GM19193 (cell line): ENCODE measurements around the gene ZNF256.

Source experiments
- POLR2A ChIP-seq: IDR thresholded peaks from 4 replicates; pipeline ENCODE4 v1.6.1; 2011; ENCODE audit not compliant: insufficient read depth, insufficient read length; ENCODE audit errors: extremely low read depth

The ZNF256 gene

GRCh38 chr19:57947419-57948134 lies at the start of gene ZNF256:
Gene ZNF256, minus strand, starts transcription at chr19:57947706. Its CDS starts 232 bp downstream, at chr19:57947474.
- TF ChIP-seq POLR2A = peak; percentile 63

DNA sequence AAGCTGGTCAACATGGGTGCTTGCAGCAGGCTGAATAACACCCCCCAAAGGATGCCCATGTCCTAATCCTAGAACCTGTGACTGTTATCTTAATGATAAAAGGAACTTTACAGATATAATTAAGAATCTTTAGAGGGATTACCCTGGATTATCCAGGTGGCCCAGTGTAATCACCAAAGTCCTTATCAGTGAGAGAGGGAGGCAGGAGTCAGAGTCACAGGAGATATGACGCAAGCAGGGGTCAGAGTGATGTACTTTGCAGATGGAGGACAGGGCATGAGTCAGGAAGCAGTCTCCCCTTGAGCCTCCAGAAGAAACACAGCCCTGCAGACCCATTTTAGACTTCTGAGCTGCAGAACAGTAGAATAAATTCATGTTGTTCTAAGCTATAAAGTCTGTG lies 45.3 kb upstream of the ZNF256 start:
- TF ChIP-seq POLR2A = no peak

GRCh38 chr19:57978586-57979289 lies 31.2 kb upstream of the ZNF256 start:
- TF ChIP-seq POLR2A = no peak

DNA sequence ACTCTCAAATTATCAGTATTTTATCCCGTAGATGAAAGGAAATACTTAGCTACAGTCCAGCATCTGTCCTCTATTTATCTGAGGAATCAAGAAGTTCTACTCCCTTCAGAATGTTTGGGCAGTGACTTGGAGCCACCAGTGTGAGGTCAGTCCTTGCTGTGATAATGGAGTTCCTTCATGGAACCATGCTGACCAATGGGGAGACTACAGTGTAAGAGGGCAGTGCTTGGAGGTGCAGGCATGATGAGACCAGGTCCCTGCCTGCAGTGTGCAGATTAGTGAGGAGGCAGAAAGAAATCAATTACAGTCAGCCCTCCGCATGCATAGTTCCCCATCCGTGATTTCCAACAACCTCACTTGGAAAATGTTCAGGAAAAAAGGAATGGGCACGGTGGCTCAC lies 26.9 kb upstream of the ZNF256 start, which contains the start of gene C19orf18:
TSS of gene C19orf18 (minus strand) at position 101 of the 400 bp plus-strand sequence. CDS start 102 bp downstream, outside the sequence.
- no peak for TF ChIP-seq POLR2A

DNA sequence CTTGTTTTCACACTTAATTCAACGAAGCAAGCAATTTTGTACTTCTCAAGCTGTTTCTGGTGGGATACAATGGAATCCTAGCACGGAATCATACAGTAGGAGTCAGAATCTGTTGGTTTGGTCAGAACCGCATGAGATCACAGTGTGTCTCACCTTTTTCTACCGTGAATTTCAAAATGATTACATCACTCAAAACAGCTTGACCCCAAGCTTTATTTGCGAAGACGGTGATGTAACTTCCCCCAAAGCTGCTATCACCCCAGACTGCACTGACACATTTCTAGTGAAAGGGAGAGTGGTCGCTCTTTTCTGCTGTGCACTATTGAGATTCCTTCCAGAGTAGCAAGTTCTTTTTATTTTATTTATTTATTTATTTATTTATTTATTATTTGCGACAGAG lies 17.3 kb upstream of the ZNF256 start:
- TF ChIP-seq POLR2A = no peak

DNA sequence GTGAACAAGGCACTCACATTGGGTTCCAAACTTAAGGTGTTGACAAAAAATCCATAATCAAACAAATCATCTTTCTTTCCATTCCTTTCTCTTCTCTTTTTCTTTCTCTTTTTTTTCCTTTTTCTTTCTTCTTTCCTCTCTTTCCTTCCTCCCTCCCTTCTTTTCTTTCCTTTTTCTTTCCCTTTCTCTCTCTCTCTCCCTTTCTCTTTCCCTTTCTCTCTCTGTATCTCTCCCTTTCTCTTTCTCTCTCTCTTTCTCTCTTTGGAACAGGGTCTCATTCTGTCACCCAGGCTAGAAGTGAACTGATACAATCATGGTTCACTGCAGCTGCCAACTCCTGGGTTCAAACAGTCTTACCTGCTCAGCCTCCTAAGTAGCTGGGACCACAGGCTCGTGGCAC lies 14.3 kb upstream of the ZNF256 start:
- no peak for TF ChIP-seq POLR2A

- TF ChIP-seq POLR2A = no peak
Measured at GRCh38 chr19:57954996-57955395, 7.5 kb upstream of the ZNF256 start.

- no peak for TF ChIP-seq POLR2A
Measured at GRCh38 chr19:57949702-57950101, 2.2 kb upstream of the ZNF256 start.

GRCh38 chr19:57949296-57949695 lies 1.8 kb upstream of the ZNF256 start:
- no peak for TF ChIP-seq POLR2A

DNA sequence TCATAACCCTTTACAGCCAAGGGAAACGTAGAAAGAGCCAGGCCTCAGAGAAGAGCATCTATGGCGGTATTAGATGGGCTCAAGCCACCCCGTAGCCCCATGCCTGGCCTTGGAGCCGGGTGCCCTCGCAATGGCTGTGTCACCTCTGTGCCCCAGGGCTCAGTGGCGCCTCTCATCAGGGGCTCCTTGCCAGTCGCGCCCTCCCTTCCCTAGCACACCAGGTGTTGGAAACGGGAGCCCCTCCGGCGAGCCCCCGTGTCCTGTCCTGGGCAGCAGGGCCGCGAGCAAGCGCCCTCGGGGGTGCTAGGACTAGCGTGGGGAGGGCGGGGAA lies 453 bp downstream of the ZNF256 start:
- no peak for TF ChIP-seq POLR2A

DNA sequence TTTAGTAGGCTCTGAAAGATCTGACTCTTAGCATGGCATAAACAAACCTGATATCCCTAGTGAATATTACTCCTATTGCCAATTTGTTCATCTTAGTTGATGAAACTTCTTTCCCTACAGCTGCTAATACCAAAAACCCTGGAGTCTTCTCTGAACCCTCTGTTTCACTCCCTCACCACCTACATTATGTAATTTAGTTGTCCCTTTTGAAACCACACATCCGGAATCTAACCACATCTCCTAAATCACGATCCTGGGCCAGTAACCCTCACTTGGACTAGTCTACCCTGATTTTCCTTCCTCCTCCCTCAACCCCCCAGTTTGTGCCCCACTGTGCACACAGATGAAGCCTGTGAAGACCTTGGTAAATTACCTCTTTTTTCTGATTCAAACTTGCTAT lies 1.2 kb downstream of the ZNF256 start:
- no peak for TF ChIP-seq POLR2A

DNA sequence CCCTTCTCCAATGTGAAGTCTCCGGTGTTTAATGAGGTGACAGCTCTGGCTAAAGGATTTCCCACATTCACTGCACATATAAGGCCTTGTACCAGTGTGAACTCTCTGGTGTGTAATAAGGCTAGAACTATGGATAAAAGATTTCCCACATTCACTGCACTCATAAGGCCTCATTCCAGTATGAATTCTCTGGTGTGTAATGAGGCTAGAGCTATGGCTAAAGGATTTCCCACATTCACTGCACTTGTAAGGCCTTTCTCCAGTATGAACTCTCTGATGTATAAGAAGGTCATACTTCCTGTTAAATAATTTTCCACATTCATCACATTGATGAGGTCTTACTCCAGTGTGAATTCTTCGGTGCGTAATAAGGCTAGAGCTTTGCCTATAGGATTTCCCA lies 5.9 kb downstream of the ZNF256 start:
- TF ChIP-seq POLR2A = no peak

GRCh38 chr19:57935731-57936130 lies 11.8 kb downstream of the ZNF256 start:
- TF ChIP-seq POLR2A = no peak

DNA sequence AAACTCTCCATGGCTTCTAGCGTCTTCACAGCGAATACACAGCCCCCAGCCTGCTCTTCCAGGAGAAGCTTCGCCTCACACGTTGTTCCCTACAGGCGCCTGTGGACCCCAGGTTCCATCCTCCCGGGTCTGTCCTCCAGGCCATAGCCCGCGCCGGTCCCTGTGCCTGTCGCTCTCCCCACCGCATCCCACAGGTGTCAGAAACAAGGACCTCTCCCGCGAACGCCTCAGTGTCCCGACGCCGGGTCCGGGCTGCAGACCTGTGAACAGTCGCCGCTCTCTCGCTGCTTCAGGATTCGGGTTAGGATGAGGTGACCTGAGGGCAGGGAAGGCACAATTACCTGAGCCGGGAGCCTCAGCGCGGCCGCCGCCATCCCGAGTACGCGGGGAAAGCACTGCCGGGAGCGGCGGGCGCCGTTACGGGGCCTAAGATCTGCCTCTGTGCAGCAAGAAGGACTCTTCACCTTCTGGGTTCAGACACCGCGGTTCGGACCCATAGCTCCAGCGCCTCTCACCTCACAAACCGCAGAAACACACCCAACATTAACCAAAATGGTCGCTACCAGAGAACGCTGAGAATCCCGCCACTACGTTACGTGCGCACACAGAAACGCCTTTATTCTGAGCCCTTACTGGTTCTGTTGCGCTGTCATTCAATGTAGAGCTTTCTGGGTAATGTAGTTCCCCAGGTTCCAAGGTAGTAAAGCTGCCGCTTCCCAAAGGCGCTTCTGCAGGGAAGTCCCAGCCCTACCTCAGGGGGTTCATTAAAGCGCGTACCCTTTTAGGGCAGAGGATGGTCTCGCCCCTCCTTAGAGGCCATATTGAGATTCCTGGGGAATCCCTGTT lies 12.5 kb downstream of the ZNF256 start, which contains the start of gene ZNF418:
TSS of gene ZNF418 (minus strand) at position 583 of the 846 bp plus-strand sequence. CDS start 1,580 bp downstream, outside the sequence.
- TF ChIP-seq POLR2A = peak; percentile 32

DNA sequence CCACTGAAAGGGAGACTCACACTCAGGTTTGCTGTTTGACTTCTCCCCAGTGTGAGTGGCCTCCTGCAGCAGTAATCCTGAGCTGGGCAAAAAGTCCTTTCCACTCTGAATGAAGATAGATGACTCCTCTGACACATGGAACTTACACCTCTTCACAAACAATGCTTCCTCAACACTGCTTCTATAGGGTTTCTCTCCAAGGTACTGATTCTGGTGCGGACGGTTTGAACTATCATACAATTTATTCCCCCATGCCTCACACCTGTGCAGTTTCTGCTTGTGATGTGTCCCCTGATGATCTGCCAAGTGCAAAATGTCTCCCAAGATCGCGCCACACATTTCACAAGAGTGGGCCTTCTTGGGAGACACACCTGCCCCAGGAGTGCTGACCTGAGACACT lies 19.9 kb downstream of the ZNF256 start:
- TF ChIP-seq POLR2A = no peak
